PFSK-1 (cell line): Measurements from ENCODE around the gene PTPN5.

Experiments
- FOXP2 ChIP-seq: optimal IDR thresholded peaks from 2 replicates; pipeline ENCODE3; 2011; ENCODE audit warnings: borderline replicate concordance, control low read depth, inconsistent platforms; ENCODE audit not compliant: insufficient read depth; ENCODE audit errors: extremely low read length, extremely low read depth
- POLR2AphosphoS5 ChIP-seq: IDR thresholded peaks from 2 replicates; pipeline ENCODE4 v1.6.1; 2012; ENCODE audit warnings: low read depth, mild to moderate bottlenecking, control low read depth, low read length, moderate library complexity
- SIN3A ChIP-seq: IDR thresholded peaks from 2 replicates; pipeline ENCODE4 v1.6.1; 2012; ENCODE audit warnings: mild to moderate bottlenecking, low read length, moderate library complexity, borderline replicate concordance; ENCODE audit not compliant: insufficient read depth
- TAF1 ChIP-seq: IDR thresholded peaks from 2 replicates; pipeline ENCODE4 v1.6.1; 2012; ENCODE audit warnings: low read length, control low read depth, borderline replicate concordance; ENCODE audit not compliant: insufficient read depth
- TF ChIP-seq, protein P1 (sequence below), 2 experiments: IDR thresholded peaks; 2 replicates each; pipeline versions ENCODE4 v1.6.1 to v1.8.0; 2011 to 2012; ENCODE audit warnings: low read depth in 2 of 2, low read length in 2 of 2, control low read depth in 1 of 2, inconsistent platforms in 1 of 2, mild to moderate bottlenecking in 1 of 2, moderate library complexity in 1 of 2; ENCODE audit not compliant: insufficient read depth in 1 of 2

PTPN5 gene

DNA sequence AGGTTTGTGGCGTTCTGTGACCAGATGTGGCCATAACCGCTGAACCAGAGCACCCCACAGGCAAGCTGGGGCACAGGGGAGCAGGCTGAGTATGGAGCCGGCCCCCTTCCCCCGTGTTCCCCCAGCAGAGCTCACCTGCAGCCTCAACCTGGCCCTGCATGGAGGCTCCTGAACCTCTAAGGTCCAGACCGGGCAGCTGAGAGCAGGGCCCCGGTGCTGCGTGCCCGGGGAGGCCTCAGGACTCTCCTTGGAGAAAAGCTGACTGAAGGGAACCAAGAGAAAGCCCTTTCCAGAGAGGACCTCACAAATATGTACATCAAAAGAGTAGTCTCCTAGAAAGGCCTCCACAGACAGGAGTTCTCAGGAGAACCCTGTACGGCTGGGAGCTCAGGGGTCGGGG, 48.2 kb downstream of the PTPN5 start:
- TF ChIP-seq SIN3A (no peak), FOXP2 (no peak), TAF1 (no peak), POLR2AphosphoS5 (no peak)
- TF ChIP-seq, protein P1, sequence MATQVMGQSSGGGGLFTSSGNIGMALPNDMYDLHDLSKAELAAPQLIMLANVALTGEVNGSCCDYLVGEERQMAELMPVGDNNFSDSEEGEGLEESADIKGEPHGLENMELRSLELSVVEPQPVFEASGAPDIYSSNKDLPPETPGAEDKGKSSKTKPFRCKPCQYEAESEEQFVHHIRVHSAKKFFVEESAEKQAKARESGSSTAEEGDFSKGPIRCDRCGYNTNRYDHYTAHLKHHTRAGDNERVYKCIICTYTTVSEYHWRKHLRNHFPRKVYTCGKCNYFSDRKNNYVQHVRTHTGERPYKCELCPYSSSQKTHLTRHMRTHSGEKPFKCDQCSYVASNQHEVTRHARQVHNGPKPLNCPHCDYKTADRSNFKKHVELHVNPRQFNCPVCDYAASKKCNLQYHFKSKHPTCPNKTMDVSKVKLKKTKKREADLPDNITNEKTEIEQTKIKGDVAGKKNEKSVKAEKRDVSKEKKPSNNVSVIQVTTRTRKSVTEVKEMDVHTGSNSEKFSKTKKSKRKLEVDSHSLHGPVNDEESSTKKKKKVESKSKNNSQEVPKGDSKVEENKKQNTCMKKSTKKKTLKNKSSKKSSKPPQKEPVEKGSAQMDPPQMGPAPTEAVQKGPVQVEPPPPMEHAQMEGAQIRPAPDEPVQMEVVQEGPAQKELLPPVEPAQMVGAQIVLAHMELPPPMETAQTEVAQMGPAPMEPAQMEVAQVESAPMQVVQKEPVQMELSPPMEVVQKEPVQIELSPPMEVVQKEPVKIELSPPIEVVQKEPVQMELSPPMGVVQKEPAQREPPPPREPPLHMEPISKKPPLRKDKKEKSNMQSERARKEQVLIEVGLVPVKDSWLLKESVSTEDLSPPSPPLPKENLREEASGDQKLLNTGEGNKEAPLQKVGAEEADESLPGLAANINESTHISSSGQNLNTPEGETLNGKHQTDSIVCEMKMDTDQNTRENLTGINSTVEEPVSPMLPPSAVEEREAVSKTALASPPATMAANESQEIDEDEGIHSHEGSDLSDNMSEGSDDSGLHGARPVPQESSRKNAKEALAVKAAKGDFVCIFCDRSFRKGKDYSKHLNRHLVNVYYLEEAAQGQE (IDR thresholded peaks at IDR 0.05; ENCODE audit: insufficient read depth in 1 of 2, low read depth in 2 of 2, low read length in 2 of 2), result no peak

DNA sequence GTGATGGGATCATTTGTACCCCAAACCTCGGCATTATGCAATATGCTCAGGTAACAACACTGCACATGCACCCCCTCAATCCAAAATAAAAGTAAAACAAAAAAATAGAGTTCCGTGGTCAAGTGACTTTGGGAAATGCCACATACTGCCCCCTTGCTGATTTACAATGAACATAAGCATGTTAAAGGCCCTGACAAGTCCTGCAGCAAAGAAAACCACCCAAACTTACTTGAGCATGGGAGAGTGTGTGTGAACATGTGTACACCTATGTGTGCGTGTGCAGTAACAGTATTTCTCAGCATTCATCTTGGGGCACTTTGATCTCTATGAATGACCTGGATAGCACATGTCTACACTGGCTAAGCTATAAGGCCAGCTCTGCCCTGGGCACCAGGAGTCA, 49.8 kb downstream of the PTPN5 start:
- TF ChIP-seq SIN3A (no peak), TAF1 (no peak), POLR2AphosphoS5 (no peak), FOXP2 (no peak)
- TF ChIP-seq, protein P1 (IDR thresholded peaks at IDR 0.05; ENCODE audit: insufficient read depth in 1 of 2, low read depth in 2 of 2, low read length in 2 of 2), result no peak

- TF ChIP-seq POLR2AphosphoS5 (no peak), FOXP2 (no peak), TAF1 (no peak), SIN3A (no peak)
- TF ChIP-seq, protein P1 (IDR thresholded peaks at IDR 0.05; ENCODE audit: insufficient read depth in 1 of 2, low read depth in 2 of 2, low read length in 2 of 2), result no peak
Measured at GRCh38 chr11:18739685-18740084, 51.9 kb downstream of the PTPN5 start.

DNA sequence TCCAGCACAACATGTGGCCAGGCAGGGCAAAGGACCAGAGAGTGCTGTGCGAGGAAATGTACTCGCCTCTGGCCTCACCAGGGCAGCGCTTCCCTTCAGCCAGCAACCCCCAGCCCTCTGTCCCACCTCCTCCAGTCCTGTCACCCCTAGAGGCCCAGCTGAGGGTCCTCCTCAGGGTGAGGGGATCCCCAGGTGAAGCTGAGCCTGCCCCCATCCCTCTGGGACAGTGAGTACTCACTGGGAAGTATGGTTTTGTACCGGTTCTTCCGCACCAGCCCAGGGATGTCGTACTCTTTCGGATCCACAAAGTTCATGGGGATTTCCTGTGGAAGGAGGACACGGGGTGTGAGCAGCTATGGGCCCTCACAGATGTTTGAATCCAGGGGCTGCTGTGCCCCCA, 54.0 kb downstream of the PTPN5 start:
- TF ChIP-seq TAF1 (no peak), POLR2AphosphoS5 (no peak), FOXP2 (no peak), SIN3A (no peak)
- TF ChIP-seq, protein P1 (IDR thresholded peaks at IDR 0.05; ENCODE audit: insufficient read depth in 1 of 2, low read depth in 2 of 2, low read length in 2 of 2), result no peak

- TF ChIP-seq, protein P1 (IDR thresholded peaks at IDR 0.05; ENCODE audit: insufficient read depth in 1 of 2, low read depth in 2 of 2, low read length in 2 of 2), result no peak
- no peak for TF ChIP-seq TAF1
- no peak for TF ChIP-seq FOXP2
- TF ChIP-seq SIN3A, result no peak
- no peak for TF ChIP-seq POLR2AphosphoS5
Measured at GRCh38 chr11:18736590-18737148, 54.9 kb downstream of the PTPN5 start.
